ENCODE results near the gene NAGS.
"Not testable (repeated sequence)": the region's sequence is repeated elsewhere in the genome, so short reads cannot be mapped to it uniquely, and the experiment has no call there.

The NAGS gene

DNA sequence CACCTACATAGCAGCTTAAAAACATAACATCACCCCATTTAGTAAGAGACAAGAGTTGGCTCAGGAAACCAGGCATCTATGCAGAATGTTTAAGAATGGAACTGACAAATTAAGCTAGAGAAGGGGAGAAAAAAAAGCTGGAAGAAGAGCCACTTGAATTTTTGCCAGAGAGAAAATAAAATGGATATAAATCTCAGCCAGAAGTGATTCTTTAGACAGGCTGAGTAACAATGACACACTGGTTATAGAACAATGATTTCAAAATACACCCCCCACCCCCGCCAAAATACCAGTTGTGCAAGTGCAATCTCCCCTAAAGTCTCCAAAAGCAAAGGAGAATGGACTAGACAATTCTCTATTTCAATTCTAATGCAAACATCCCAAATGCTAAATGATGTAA lies 39.6 kb downstream of the NAGS start:
- DNase-seq, result no peak

DNA sequence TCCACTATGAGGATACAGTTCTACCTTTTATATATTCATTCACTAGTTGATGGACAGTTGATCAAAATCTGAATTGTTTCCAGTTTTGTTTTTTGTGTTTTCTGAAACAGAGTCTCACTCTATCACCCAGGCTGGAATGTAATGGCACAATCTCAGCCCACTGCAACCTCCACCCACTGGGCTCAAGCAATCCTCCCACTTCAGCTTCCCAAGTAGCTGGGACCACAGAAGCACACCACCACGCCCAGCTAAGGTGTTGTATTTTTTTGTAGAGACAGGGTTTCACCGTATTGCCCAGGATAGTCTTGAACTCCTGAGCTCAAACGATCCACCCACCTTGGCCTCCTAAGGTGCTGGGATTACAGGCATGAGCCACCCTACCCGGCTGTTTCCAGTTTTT lies 41.1 kb downstream of the NAGS start:
- DNase-seq, result no peak

DNA sequence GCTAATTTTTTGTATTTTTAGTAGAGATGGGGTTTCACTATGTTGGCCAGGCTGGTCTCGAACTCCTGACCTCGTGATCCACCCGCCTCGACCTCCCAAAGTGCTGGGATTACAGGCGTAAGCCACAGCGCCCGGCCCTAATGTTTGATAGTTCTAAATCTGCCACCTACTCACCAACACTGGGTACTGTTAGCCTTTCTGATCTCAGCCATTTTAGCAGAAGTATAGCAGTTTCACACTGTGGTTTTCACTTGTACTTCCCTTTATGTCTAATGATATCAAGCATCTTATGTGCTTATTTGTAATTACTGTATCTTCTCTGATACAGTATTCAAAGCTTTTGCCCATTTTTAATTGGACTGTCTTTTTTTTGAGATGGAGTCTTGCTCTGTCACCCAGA lies 42.5 kb downstream of the NAGS start:
- DNase-seq, result not testable (repeated sequence)

DNA sequence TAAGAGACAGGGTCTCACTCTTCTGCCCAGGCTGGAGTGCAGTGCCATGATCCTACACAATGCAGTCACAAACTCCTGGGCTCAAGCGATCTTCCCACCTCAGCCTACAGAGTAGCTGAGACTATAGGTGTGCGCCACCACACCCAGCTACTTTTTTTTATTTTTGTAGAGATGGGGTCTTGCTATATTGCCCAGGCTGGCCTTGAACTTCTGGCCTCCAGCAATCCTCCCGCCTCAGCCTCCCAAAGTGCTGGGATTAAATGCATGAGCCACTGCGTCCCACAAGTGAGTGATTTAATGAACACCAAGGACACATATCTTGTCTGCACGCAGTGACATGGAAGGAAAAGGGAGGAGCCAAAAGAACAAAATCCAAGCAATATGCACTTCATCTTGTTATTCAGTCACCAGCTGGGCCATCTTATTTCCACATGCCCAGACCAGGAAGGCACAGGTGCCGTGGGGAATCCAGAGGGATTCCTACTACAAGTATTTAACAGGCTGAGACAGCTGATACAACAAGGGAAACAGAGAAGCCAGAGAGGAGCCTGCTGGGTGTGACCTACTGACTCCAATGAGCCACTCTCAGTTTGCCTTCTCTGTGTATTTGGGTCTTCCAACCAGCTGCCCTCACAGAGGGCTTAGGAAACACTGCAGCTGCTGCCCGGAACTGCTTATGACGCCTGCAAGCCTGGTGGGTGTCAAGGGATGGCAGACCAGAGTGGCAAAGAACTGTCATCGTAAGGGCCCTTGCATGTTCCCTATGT lies 45.1 kb downstream of the NAGS start:
- DNase-seq, result no peak

DNA sequence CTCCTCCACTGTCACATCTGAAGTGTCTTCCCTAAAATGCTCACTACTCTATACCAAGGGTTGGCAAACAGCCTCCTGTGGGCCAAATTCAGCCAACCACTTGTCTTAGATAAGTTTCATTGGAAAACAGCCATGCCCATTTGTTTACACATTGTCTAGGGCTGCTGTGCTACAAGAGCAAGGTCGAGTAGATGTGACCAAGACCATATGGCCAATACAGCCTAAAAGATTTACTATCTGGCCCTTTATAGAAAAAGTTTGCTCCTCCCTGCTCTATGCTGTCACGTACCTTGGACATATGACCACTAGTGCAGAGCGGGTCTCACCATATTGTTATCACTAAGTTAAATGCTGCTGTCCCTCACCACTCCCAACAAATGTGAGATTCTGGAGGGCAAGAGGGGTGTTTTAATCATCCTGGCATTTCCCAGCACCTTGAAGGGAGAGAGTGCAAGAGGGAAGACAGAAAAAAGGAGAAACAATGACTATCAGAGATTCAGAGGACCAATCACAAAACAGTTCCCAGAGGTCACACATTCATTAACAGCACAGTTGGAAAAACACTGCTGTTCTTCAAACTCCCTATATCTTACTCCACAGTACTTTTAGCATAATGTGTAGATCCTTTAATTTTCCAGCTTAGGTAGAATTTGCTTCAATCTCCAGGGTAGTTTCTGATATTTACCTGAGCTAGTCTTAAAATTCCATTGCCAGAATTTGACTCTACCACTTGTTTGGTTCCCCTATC lies 48.9 kb downstream of the NAGS start:
- no peak for DNase-seq
